SK-N-SH treated with all-trans-retinoic acid at 6 μM for 48 hours (cell line): ENCODE data around the gene TRIOBP.
A peak's percentile ranks its signal among the peaks of the same experiment; 100 is the strongest.
"Not testable (repeated sequence)": the region's sequence is repeated elsewhere in the genome, so short reads cannot be mapped to it uniquely, and the experiment has no call there.

Experiments used
- ATAC-seq: fragments of 200-7000 bp; cut with Tn5 transposase; 3 replicates; pipeline ENCODE4 v1.9.1; 2020; ENCODE audit warnings: mild to moderate bottlenecking, moderate library complexity
- ARNTL ChIP-seq: fragments of 450-650 bp; formaldehyde crosslinking; IDR thresholded peaks from 2 replicates; pipeline ENCODE4 v1.5.0; 2020; ENCODE audit warnings: low read depth, mild to moderate bottlenecking, moderate library complexity, borderline replicate concordance
- CREB5 ChIP-seq: fragments of 250-450 bp; sonication (Bioruptor Pico); IDR thresholded peaks from 2 replicates; pipeline ENCODE4 v1.5.1; 2020; ENCODE audit warnings: low read depth, mild to moderate bottlenecking, moderate library complexity
- CSDC2 ChIP-seq: fragments of 250-450 bp; sonication (Bioruptor Pico); IDR thresholded peaks from 2 replicates; pipeline ENCODE4 v1.5.0; 2020; ENCODE audit warnings: mild to moderate bottlenecking, moderate library complexity
- CSRNP3 ChIP-seq: fragments of 250-450 bp; sonication (Bioruptor Pico); IDR thresholded peaks from 2 replicates; pipeline ENCODE4 v1.5.1; 2021; ENCODE audit warnings: mild to moderate bottlenecking, moderate library complexity
- ESRRG ChIP-seq: fragments of 250-450 bp; sonication (Bioruptor Pico); IDR thresholded peaks from 2 replicates; pipeline ENCODE4 v1.6.1; 2021; ENCODE audit warnings: mild to moderate bottlenecking
- GLIS3 ChIP-seq: fragments of 250-450 bp; sonication (Bioruptor Pico); IDR thresholded peaks from 2 replicates; pipeline ENCODE4 v1.5.0; 2020; ENCODE audit warnings: mild to moderate bottlenecking, moderate library complexity
- ISL1 ChIP-seq: fragments of 250-450 bp; sonication (Bioruptor Pico); IDR thresholded peaks from 2 replicates; pipeline ENCODE4 v2.1.2; 2022; ENCODE audit warnings: mild to moderate bottlenecking, moderate library complexity
- OSR1 ChIP-seq: fragments of 250-450 bp; sonication (Bioruptor Pico); IDR thresholded peaks from 2 replicates; pipeline ENCODE4 v1.8.0; 2022; ENCODE audit warnings: moderate library complexity, mild to moderate bottlenecking, inconsistent platforms
- PATZ1 ChIP-seq: fragments of 250-450 bp; sonication (Bioruptor Pico); IDR thresholded peaks from 2 replicates; pipeline ENCODE4 v1.8.0; 2020; ENCODE audit warnings: mild to moderate bottlenecking, moderate library complexity, borderline replicate concordance
- POU6F1 ChIP-seq: fragments of 250-450 bp; sonication (Bioruptor Pico); IDR thresholded peaks from 2 replicates; pipeline ENCODE4 v1.8.0; 2021; ENCODE audit warnings: low read depth, mild to moderate bottlenecking, moderate library complexity, borderline replicate concordance
- PPARA ChIP-seq: fragments of 250-450 bp; sonication (Bioruptor Pico); IDR thresholded peaks from 2 replicates; pipeline ENCODE4 v1.5.0; 2020; ENCODE audit warnings: mild to moderate bottlenecking, borderline replicate concordance
- RARB ChIP-seq: fragments of 250-450 bp; sonication (Bioruptor Pico); IDR thresholded peaks from 2 replicates; pipeline ENCODE4 v1.8.0; 2021; ENCODE audit warnings: mild to moderate bottlenecking, moderate library complexity
- SNAI2 ChIP-seq: fragments of 250-450 bp; sonication (Bioruptor Pico); IDR thresholded peaks from 2 replicates; pipeline ENCODE4 v1.5.0; 2020; ENCODE audit warnings: mild to moderate bottlenecking, moderate library complexity
- TCF4 ChIP-seq: fragments of 250-450 bp; sonication (Bioruptor Pico); IDR thresholded peaks from 2 replicates; pipeline ENCODE4 v1.8.0; 2021; ENCODE audit warnings: mild to moderate bottlenecking, moderate library complexity, borderline replicate concordance
- TSHZ2 ChIP-seq: fragments of 250-450 bp; sonication (Bioruptor Pico); IDR thresholded peaks from 2 replicates; pipeline ENCODE4 v1.5.0; 2020; ENCODE audit warnings: mild to moderate bottlenecking, moderate library complexity
- ZC3H10 ChIP-seq: fragments of 250-450 bp; sonication (Bioruptor Pico); IDR thresholded peaks from 2 replicates; pipeline ENCODE4 v1.5.1; 2021; ENCODE audit warnings: mild to moderate bottlenecking, moderate library complexity
- ZFP30 ChIP-seq: fragments of 450-650 bp; formaldehyde crosslinking; IDR thresholded peaks from 2 replicates; pipeline ENCODE4 v1.5.0; 2022; ENCODE audit warnings: mild to moderate bottlenecking, moderate library complexity
- ZNF565 ChIP-seq: fragments of 450-650 bp; formaldehyde crosslinking; conservative IDR thresholded peaks from 2 replicates; pipeline ENCODE4 v1.5.0; 2020; ENCODE audit warnings: low read depth, mild to moderate bottlenecking, moderate library complexity
- ZNF70 ChIP-seq: fragments of 450-650 bp; formaldehyde crosslinking; IDR thresholded peaks from 2 replicates; pipeline ENCODE4 v1.5.0; 2020; ENCODE audit warnings: mild to moderate bottlenecking, moderate library complexity
- ZNF8 ChIP-seq: fragments of 450-650 bp; formaldehyde crosslinking; IDR thresholded peaks from 2 replicates; pipeline ENCODE4 v1.5.0; 2020; ENCODE audit warnings: mild to moderate bottlenecking, moderate library complexity

Gene TRIOBP

GRCh38 chr22:37654563-37655251, 42.1 kb upstream of the TRIOBP start (continued):
- TF ChIP-seq CSRNP3 (no peak), POU6F1 (no peak), TSHZ2 (CRISPR knock-in tag) (no peak), ARNTL (CRISPR knock-in tag) (no peak), PATZ1 (CRISPR knock-in tag) (no peak), ZC3H10 (no peak)

GRCh38 chr22:37655252-37655563, 41.6 kb upstream of the TRIOBP start:
- ATAC-seq = no peak
- TF ChIP-seq CSDC2 (CRISPR knock-in tag) (no peak), TCF4 (CRISPR knock-in tag) (no peak), ESRRG (no peak), ZFP30 (CRISPR knock-in tag) (no peak), CSRNP3 (no peak), TSHZ2 (CRISPR knock-in tag) (no peak), SNAI2 (CRISPR knock-in tag) (no peak), ARNTL (CRISPR knock-in tag) (no peak), RARB (no peak), ZC3H10 (no peak), PPARA (CRISPR knock-in tag) (no peak)

GRCh38 chr22:37656583-37656982, 40.3 kb upstream of the TRIOBP start:
- ATAC-seq = not testable (repeated sequence)

GRCh38 chr22:37657590-37658132, 39.2 kb upstream of the TRIOBP start:
- ATAC-seq = peak; percentile 42
- TF ChIP-seq ISL1 (CRISPR knock-in tag) = no peak
- TF ChIP-seq OSR1 = no peak
- no peak for TF ChIP-seq GLIS3 (CRISPR knock-in tag)
- no peak for TF ChIP-seq TCF4 (CRISPR knock-in tag)
- no peak for TF ChIP-seq ZNF70
- TF ChIP-seq PATZ1 (CRISPR knock-in tag) = no peak
- no peak for TF ChIP-seq ZNF565 (CRISPR knock-in tag)
- TF ChIP-seq ZNF8 (CRISPR knock-in tag) = no peak
- no peak for TF ChIP-seq RARB
- TF ChIP-seq CREB5 (CRISPR knock-in tag) = no peak
- no peak for TF ChIP-seq PPARA (CRISPR knock-in tag)
